Activated naive CD4-positive, alpha-beta T cell treated with anti-CD3 and anti-CD28 coated beads, Interleukin-2, amount 50 U/mL, for 24 hours (primary cell): ENCODE measurements around the gene CADPS2.

Experiments
- H3K27ac Mint-ChIP-seq: one replicate; pipeline ENCODE4 v1.8.0; 2021; ENCODE audit warnings: mild to moderate bottlenecking, mixed read lengths
- H3K27me3 Mint-ChIP-seq: one replicate; pipeline ENCODE4 v1.8.0; 2021; ENCODE audit warnings: mixed read lengths
- H3K36me3 Mint-ChIP-seq: one replicate; pipeline ENCODE4 v1.8.0; 2021; ENCODE audit warnings: mixed read lengths
- H3K4me1 Mint-ChIP-seq: one replicate; pipeline ENCODE4 v1.8.0; 2021; ENCODE audit warnings: mixed read lengths
- H3K4me3 Mint-ChIP-seq: one replicate; pipeline ENCODE4 v1.8.0; 2021; ENCODE audit warnings: mild to moderate bottlenecking, mixed read lengths
- H3K9me3 Mint-ChIP-seq: one replicate; pipeline ENCODE4 v1.8.0; 2021; ENCODE audit warnings: mixed read lengths

Gene CADPS2

DNA sequence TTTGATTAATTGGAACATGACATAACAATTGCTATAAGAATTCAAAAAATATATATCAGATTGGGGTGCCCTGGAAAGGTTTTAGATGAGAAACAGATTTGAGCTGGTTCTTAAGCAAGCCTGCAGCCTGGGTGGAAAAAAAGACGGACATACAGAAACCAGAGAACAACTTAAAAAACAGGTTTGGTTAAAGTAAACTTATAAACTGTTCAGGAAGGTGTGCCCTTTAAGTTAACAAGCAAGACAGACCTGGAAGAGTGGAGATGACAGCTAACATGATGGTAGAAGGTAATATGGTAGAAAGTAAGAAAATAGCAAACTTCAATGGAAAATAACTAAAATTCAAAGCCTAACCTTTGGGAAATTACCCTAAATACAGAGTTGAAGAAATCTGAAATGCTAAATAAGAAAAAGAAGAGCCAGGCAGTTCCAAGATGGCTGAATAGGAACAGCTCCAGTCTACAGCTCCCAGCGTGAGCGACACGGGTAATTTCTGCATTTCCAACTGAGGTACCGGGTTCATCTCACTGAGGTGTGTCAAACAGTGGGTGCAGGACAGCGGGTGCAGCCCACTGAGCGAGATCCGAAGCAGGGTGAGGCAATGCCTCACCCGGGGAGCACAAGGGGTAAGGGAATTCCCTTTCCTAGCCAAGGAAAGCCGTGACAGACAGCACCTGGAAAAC is 52.2 kb downstream of the CADPS2 start:
- Mint-ChIP-seq H3K27ac (no peak overlapping the region), H3K27me3 (no peaks in the 10 kb centered on the region), H3K4me3 (no peak overlapping the region), H3K36me3 (peaks cover 3% of the 10 kb centered on the region), H3K4me1 (no peaks in the 10 kb centered on the region), H3K9me3 (no peaks in the 10 kb centered on the region)

DNA sequence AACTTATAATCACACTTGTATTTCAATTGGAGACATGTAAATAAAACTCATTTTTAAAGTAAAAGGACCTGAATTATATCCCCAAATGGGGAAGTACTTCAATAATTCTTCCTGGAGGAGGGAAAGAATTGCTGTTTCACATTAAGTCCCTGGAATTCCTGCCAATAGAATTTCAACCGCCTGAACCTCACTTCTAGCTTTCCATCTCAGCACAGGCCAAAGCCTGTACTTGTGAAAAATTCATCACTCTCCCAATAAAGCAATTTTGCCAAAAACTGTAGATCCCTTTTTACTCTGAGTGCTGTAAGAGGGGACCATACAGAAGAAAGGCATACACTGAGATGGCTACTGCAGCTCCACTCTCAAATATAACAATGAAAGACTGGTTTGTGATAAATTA is 54.8 kb downstream of the CADPS2 start:
- H3K36me3 Mint-ChIP-seq, result peaks cover 3% of the 10 kb centered on the region
- no peaks in the 10 kb centered on the region for H3K27me3 Mint-ChIP-seq
- H3K9me3 Mint-ChIP-seq, result no peaks in the 10 kb centered on the region
- no peak overlapping the region for H3K4me3 Mint-ChIP-seq
- H3K27ac Mint-ChIP-seq, result no peak overlapping the region
- H3K4me1 Mint-ChIP-seq, result no peaks in the 10 kb centered on the region

GRCh38 chr7:122829962-122830361 is 56.3 kb downstream of the CADPS2 start:
- Mint-ChIP-seq H3K4me3 (no peak overlapping the region), H3K27ac (no peak overlapping the region), H3K4me1 (no peaks in the 10 kb centered on the region), H3K36me3 (peaks cover 3% of the 10 kb centered on the region), H3K9me3 (peaks cover 3% of the 10 kb centered on the region), H3K27me3 (no peaks in the 10 kb centered on the region)

- Mint-ChIP-seq H3K9me3 (peaks cover 7% of the 10 kb centered on the region), H3K36me3 (no peaks in the 10 kb centered on the region), H3K27ac (no peak overlapping the region), H3K27me3 (no peaks in the 10 kb centered on the region), H3K4me1 (no peaks in the 10 kb centered on the region), H3K4me3 (no peak overlapping the region)
Observed at GRCh38 chr7:122827763-122828162, 58.5 kb downstream of the CADPS2 start.

DNA sequence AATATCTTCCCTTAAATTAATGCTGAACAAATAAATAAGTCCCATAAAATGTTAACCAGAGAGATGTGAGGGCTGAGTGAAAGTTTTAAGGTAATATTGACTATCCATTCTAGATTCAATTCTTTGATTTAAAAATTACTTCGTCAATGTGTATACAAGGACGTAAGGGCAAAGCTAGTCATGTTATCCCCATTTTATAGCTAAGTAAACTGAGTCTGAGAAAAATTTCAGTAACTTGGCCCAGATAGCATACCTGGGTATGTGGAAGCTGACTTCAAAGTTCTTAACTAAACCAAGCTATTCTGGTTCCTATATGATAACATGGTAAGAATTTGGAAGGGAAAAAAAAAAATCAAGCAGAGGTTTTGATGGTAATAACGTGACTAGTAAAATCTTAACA is 72.4 kb downstream of the CADPS2 start:
- Mint-ChIP-seq H3K36me3 (no peaks in the 10 kb centered on the region), H3K4me3 (no peak overlapping the region), H3K9me3 (peaks cover 11% of the 10 kb centered on the region), H3K27me3 (no peaks in the 10 kb centered on the region), H3K4me1 (no peaks in the 10 kb centered on the region), H3K27ac (no peak overlapping the region)

DNA sequence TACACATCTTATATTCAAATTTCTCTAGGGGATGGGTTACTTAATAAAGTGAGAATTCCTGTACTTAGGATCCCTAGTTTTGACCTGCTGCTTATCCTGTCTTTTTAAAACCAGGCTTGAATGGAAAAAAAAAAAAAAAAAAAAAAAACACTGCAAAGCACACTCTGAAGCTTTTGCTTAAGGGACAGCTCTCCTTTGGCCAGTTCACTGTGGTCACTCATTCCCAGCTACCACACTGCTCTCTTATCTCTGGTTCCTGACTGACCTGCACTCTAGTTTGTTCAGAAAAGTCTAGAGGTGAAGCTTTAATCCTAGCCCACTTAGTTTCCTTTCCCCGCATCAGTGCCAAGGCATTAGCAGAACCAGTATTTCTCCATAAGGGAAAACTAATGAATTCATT is 82.4 kb downstream of the CADPS2 start:
- H3K27me3 Mint-ChIP-seq, result no peaks in the 10 kb centered on the region
- no peaks in the 10 kb centered on the region for H3K36me3 Mint-ChIP-seq
- no peaks in the 10 kb centered on the region for H3K4me1 Mint-ChIP-seq
- H3K9me3 Mint-ChIP-seq, result no peaks in the 10 kb centered on the region
- no peak overlapping the region for H3K27ac Mint-ChIP-seq
- H3K4me3 Mint-ChIP-seq, result no peak overlapping the region

DNA sequence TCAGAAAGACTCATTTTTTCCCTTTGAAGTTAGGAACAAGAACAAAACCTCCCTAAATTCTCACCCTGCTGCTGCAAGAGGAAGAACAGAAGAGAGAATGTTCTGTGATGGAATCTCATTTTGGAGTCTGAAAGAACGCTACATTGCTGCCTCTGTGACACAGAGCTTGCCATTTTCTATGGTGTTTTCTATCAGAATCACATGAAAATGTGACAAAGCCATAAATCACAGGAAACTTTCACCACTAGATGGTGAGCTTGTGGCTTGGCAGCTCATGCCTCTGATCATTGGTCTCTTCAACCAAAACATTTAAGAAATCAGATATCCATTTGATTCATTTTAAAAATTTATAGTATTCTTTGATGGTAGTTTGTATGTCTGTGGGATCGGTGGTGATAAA is 82.9 kb downstream of the CADPS2 start:
- Mint-ChIP-seq H3K9me3 (no peaks in the 10 kb centered on the region), H3K27me3 (no peaks in the 10 kb centered on the region), H3K4me1 (no peaks in the 10 kb centered on the region), H3K36me3 (no peaks in the 10 kb centered on the region), H3K4me3 (no peak overlapping the region), H3K27ac (no peak overlapping the region)

GRCh38 chr7:122802301-122802751 is 83.9 kb downstream of the CADPS2 start:
- H3K4me1 Mint-ChIP-seq, result no peaks in the 10 kb centered on the region
- H3K4me3 Mint-ChIP-seq, result no peak overlapping the region
- H3K9me3 Mint-ChIP-seq, result no peaks in the 10 kb centered on the region
- no peaks in the 10 kb centered on the region for H3K27me3 Mint-ChIP-seq
- H3K27ac Mint-ChIP-seq, result no peak overlapping the region
- H3K36me3 Mint-ChIP-seq, result no peaks in the 10 kb centered on the region

- H3K27me3 Mint-ChIP-seq, result no peaks in the 10 kb centered on the region
- no peaks in the 10 kb centered on the region for H3K9me3 Mint-ChIP-seq
- H3K4me1 Mint-ChIP-seq, result no peaks in the 10 kb centered on the region
- H3K4me3 Mint-ChIP-seq, result no peak overlapping the region
- H3K36me3 Mint-ChIP-seq, result no peaks in the 10 kb centered on the region
- no peak overlapping the region for H3K27ac Mint-ChIP-seq
Observed at GRCh38 chr7:122791959-122792545, 94.2 kb downstream of the CADPS2 start.

GRCh38 chr7:122790591-122790990 is 95.7 kb downstream of the CADPS2 start:
- Mint-ChIP-seq H3K27me3 (no peaks in the 10 kb centered on the region), H3K4me3 (no peak overlapping the region), H3K9me3 (peaks cover 5% of the 10 kb centered on the region), H3K36me3 (no peaks in the 10 kb centered on the region), H3K27ac (no peak overlapping the region), H3K4me1 (no peaks in the 10 kb centered on the region)

GRCh38 chr7:122790132-122790531 is 96.1 kb downstream of the CADPS2 start:
- Mint-ChIP-seq H3K9me3 (peaks cover 5% of the 10 kb centered on the region), H3K27me3 (no peaks in the 10 kb centered on the region), H3K27ac (no peak overlapping the region), H3K4me3 (no peak overlapping the region), H3K4me1 (no peaks in the 10 kb centered on the region), H3K36me3 (no peaks in the 10 kb centered on the region)

- H3K27ac Mint-ChIP-seq, result no peak overlapping the region
- H3K27me3 Mint-ChIP-seq, result no peaks in the 10 kb centered on the region
- no peaks in the 10 kb centered on the region for H3K4me1 Mint-ChIP-seq
- H3K4me3 Mint-ChIP-seq, result no peak overlapping the region
- no peaks in the 10 kb centered on the region for H3K36me3 Mint-ChIP-seq
- peaks cover 9% of the 10 kb centered on the region for H3K9me3 Mint-ChIP-seq
Observed at GRCh38 chr7:122789156-122789555, 97.1 kb downstream of the CADPS2 start.

DNA sequence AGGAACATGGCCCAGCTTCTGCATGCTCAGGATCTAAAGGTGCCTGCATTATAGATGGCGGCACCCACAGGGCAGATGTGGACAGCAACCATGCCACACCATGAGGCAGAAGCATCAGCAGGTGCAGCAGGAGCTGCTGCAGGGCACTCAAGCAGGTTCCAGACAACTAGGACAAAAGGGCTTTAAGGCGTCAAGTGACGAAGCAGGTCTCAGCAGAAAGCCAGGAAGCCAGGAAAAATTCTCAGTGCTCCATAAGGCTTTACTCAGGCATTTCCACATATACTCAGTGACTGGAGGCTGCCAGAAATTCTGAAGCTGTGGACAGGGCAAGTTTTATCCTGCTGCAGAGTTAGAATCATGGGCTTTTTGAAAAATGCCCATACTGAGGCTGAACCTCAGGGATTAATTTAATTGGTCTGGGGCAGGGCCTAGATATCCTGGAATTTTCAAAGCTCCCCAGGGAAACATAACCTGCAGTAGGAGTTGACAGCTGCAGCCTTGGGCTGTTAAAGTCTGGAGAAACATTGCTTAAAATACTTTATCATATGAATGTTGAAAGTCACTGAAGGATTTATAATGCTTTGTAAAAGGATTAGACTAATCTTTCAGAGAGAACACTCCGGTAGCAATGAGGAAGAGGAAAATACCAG is 115.4 kb downstream of the CADPS2 start:
- no peaks in the 10 kb centered on the region for H3K36me3 Mint-ChIP-seq
- H3K4me1 Mint-ChIP-seq, result no peaks in the 10 kb centered on the region
- H3K9me3 Mint-ChIP-seq, result peaks cover 3% of the 10 kb centered on the region
- H3K27me3 Mint-ChIP-seq, result no peaks in the 10 kb centered on the region
- H3K27ac Mint-ChIP-seq, result no peak overlapping the region
- H3K4me3 Mint-ChIP-seq, result no peak overlapping the region

DNA sequence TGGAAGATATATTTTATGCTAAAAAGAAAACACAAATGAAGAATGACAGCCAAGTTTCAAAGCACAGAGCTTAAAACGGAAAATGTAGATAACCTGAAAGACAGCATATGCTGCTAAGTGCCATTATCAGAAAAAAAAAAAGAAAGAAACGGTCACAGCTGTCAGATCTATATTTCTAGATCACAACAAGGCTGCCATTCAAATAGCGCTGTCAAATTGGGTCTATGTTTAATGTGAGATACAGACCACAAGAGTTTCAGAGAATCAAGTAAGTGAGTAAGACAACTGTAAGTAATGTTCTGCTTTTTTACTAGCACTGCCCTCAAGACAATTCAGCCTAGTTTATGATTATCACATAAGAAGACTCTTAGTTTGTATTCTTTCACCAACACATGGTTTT is 117.4 kb downstream of the CADPS2 start:
- no peaks in the 10 kb centered on the region for H3K36me3 Mint-ChIP-seq
- H3K27ac Mint-ChIP-seq, result no peak overlapping the region
- H3K4me3 Mint-ChIP-seq, result no peak overlapping the region
- H3K9me3 Mint-ChIP-seq, result no peaks in the 10 kb centered on the region
- no peaks in the 10 kb centered on the region for H3K4me1 Mint-ChIP-seq
- no peaks in the 10 kb centered on the region for H3K27me3 Mint-ChIP-seq

- H3K4me3 Mint-ChIP-seq, result no peak overlapping the region
- no peaks in the 10 kb centered on the region for H3K4me1 Mint-ChIP-seq
- H3K36me3 Mint-ChIP-seq, result no peaks in the 10 kb centered on the region
- no peaks in the 10 kb centered on the region for H3K27me3 Mint-ChIP-seq
- H3K9me3 Mint-ChIP-seq, result no peaks in the 10 kb centered on the region
- no peak overlapping the region for H3K27ac Mint-ChIP-seq
Observed at GRCh38 chr7:122767339-122767738, 118.9 kb downstream of the CADPS2 start.

DNA sequence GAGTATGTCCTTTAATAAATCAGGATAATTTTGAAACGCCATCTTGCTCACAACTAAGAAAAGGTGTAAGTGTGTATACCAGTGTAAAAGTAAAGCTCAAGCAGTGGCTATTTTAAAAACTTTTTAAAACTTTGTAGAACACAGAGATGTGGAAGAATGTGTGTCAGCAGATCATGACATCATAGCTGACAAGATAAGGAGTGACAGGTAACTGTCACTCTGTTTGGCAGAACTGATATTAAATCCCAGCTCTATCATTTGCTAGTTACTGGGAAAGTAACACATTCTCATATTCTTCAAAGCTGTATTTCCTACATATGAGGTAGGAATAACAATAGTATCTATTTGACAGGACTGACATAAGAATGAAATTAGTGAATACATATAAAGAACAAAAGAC is 119.7 kb downstream of the CADPS2 start:
- no peaks in the 10 kb centered on the region for H3K9me3 Mint-ChIP-seq
- H3K4me3 Mint-ChIP-seq, result no peak overlapping the region
- no peaks in the 10 kb centered on the region for H3K4me1 Mint-ChIP-seq
- H3K27me3 Mint-ChIP-seq, result no peaks in the 10 kb centered on the region
- H3K36me3 Mint-ChIP-seq, result no peaks in the 10 kb centered on the region
- H3K27ac Mint-ChIP-seq, result no peak overlapping the region
